ENCODE results near the gene EPS8L3. TPM values are rescaled to one million over a fixed set of nuclear protein-coding genes. Genes with fewer than 3 reads are reported as not detected.

EPS8L3 gene
- total and polyA plus RNA-seq, 2 of the 4 experiments (the other 2 are of a cell fraction), result not detected

- Histone ChIP-seq H2AK9ac (replicated peaks; ENCODE audit: low read depth, low read length, poor library complexity) (no peak overlapping the region), H3K4me2 (ENCODE audit: low read depth, low read length) (no peak overlapping the region), H2BK15ac (ENCODE audit: low read depth, low read length) (peak overlapping the region; percentile 94), H3K36me3 (ENCODE audit: control insufficient read depth, insufficient read depth, low read length) (no peaks in the 10 kb centered on the region), H3K23ac (ENCODE audit: low read depth, low read length) (no peak overlapping the region), H4K5ac (ENCODE audit: low read depth, low read length) (peak overlapping the region; percentile 57), H3K9ac (ENCODE audit: low read depth, low read length) (no peak overlapping the region), H3K79me1 (ENCODE audit: low read depth in 1 of 2, low read length in 2 of 2) (no peaks in the 10 kb centered on the region), H3K27ac (ENCODE audit: insufficient read depth, low read length) (no peak overlapping the region), H3K14ac (replicated peaks; ENCODE audit: low read depth, low read length) (0 out of 2 replicates have a peak overlapping the region, but pooled peaks have one; percentile 30), H2BK120ac (ENCODE audit: low read depth, low read length) (peak overlapping the region; percentile 69), H3K56ac (ENCODE audit: extremely low read depth, insufficient read depth, low read length) (no peak overlapping the region), H3K18ac (ENCODE audit: low read depth, low read length) (peak overlapping the region; percentile 44), H2AFZ (replicated peaks; ENCODE audit: low read length, poor library complexity) (no peak overlapping the region), H3K9me3 (ENCODE audit: control insufficient read depth, insufficient read depth, low read length) (no peaks in the 10 kb centered on the region), H3K9me1 (ENCODE audit: insufficient read depth, low read length) (peaks cover 20% of the 10 kb centered on the region), H3K4ac (ENCODE audit: low read depth, low read length) (peak overlapping the region; percentile 51; the same call in 1 of the 2 replicates), H2AK5ac (ENCODE audit: low read depth, low read length) (peak overlapping the region; percentile 97), H2BK5ac (ENCODE audit: low read depth, low read length, poor library complexity, severe bottlenecking) (peak overlapping the region; percentile 42), H3K27me3 (ENCODE audit: control insufficient read depth, insufficient read depth, low read length) (no peaks in the 10 kb centered on the region), H3K4me3 (ENCODE audit: insufficient read depth, low read depth, low read length) (no peak overlapping the region), H4K8ac (ENCODE audit: low read depth in 2 of 2, low read length in 2 of 2) (peak overlapping the region; percentile 14 to 96; a peak in 2 of 4 replicates), H4K20me1 (ENCODE audit: insufficient read depth, low read length) (no peaks in the 10 kb centered on the region), H4K91ac (ENCODE audit: insufficient read depth, low read depth, low read length) (peak overlapping the region; percentile 67), H3K4me1 (ENCODE audit: control insufficient read depth, insufficient read depth, low read length) (peaks cover 12% of the 10 kb centered on the region), H2BK20ac (ENCODE audit: low read depth, low read length) (peak overlapping the region; percentile 65)
- no TSS peak for BruUV-seq (replicated peaks)
- dilution Hi-C loops (cut with HindIII; ENCODE audit: low sequenced_read_pairs, unreplicated experiment) (no loop called here), intact Hi-C loops (cut with micrococcal nuclease) (no loop called here), in situ Hi-C loops (cut with MboI; ENCODE audit: low sequenced_read_pairs) (no loop called here)
- POLR2A ChIA-PET (ENCODE audit: unreplicated experiment), result no interaction called here
- CTCF ChIA-PET, result interaction anchor here (1.0 to 1.2 kb wide), 2 partner anchors 119 to 122 kb away, joined by 3 to 5 read pairs; no protein-coding TSS in a partner anchor
- WGBS, 2 experiments (ENCODE audit: extremely low coverage in 2 of 2, insufficient read length in 1 of 2), result 100% methylated on average over 3 of the region's 7 CpGs; no CpG with 5 or more reads in 1 of the 2 experiments
- ATAC-seq (ENCODE audit: low read depth), result no peak
- no peak for DNase-seq
- TF ChIP-seq RFX5 (IDR thresholded peaks at IDR 0.05; ENCODE audit: low read depth, low read length) (no peak), MAZ (IDR thresholded peaks at IDR 0.05; ENCODE audit: borderline replicate concordance, low read depth, low read length) (no peak), CHD1 (IDR thresholded peaks at IDR 0.05; ENCODE audit: low read depth, low read length) (no peak)
Observed at GRCh38 chr1:109762039-109762585, 1.6 kb downstream of the EPS8L3 start.

Measured in IMR-90 (cell line).